ENCODE data around the gene LELP1.
"Not testable (repeated sequence)": the region's sequence is repeated elsewhere in the genome, so short reads cannot be mapped to it uniquely, and the experiment has no call there.

Gene LELP1

GRCh38 chr1:153203130-153203529 lies at the start of gene LELP1:
TSS of gene LELP1 (plus strand) at chr1:153203430. CDS start at chr1:153204708, 1,278 bp downstream.
- Mint-ChIP-seq H3K9me3 (ENCODE audit: low read depth) (no peaks in the 10 kb centered on the region), H3K4me3 (no peak within 1 kb of the TSS), H3K4me1 (ENCODE audit: low read depth) (no peaks in the 10 kb centered on the region), H3K27me3 (peaks cover 33% of the 10 kb centered on the region), H3K27ac (no peak within 1 kb of the TSS), H3K36me3 (no peaks in the 10 kb centered on the region)

- H3K4me3 Mint-ChIP-seq: no peak overlapping the region
- H3K9me3 Mint-ChIP-seq (ENCODE audit: low read depth): no peaks in the 10 kb centered on the region
- H3K4me1 Mint-ChIP-seq (ENCODE audit: low read depth): no peaks in the 10 kb centered on the region
- peaks cover 20% of the 10 kb centered on the region for H3K27me3 Mint-ChIP-seq
- H3K36me3 Mint-ChIP-seq: no peaks in the 10 kb centered on the region
- H3K27ac Mint-ChIP-seq: no peak overlapping the region
Measured at GRCh38 chr1:153155541-153155940, 47.7 kb upstream of the LELP1 start.

DNA sequence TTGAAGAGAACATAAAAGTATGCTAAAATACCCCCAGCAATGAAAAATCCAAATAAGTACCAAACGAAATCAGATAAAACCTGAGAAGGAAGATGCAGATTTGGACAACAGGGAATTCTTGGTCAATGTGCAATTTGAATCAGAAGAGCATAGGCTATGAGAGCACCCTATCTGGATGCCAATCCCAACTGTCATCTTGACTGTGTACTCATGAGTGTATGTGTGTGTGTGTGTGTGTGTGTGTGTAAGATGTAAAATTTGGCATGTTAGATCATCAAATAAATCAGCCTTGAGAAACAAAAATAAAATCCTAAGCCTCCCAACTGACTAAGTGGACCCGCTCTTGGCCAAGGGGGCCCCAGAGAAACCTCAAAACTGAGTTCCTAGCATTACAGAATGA lies 34.5 kb upstream of the LELP1 start:
- Mint-ChIP-seq H3K4me1 (ENCODE audit: low read depth) (no peaks in the 10 kb centered on the region), H3K9me3 (ENCODE audit: low read depth) (no peaks in the 10 kb centered on the region), H3K36me3 (no peaks in the 10 kb centered on the region), H3K27me3 (peaks cover 12% of the 10 kb centered on the region), H3K27ac (no peak overlapping the region), H3K4me3 (no peak overlapping the region)

- Mint-ChIP-seq H3K27ac (no peak overlapping the region), H3K4me1 (ENCODE audit: low read depth) (no peaks in the 10 kb centered on the region), H3K9me3 (ENCODE audit: low read depth) (no peaks in the 10 kb centered on the region), H3K4me3 (no peak overlapping the region), H3K27me3 (peaks cover 6% of the 10 kb centered on the region), H3K36me3 (no peaks in the 10 kb centered on the region)
Measured at GRCh38 chr1:153174624-153175023, 28.6 kb upstream of the LELP1 start.

DNA sequence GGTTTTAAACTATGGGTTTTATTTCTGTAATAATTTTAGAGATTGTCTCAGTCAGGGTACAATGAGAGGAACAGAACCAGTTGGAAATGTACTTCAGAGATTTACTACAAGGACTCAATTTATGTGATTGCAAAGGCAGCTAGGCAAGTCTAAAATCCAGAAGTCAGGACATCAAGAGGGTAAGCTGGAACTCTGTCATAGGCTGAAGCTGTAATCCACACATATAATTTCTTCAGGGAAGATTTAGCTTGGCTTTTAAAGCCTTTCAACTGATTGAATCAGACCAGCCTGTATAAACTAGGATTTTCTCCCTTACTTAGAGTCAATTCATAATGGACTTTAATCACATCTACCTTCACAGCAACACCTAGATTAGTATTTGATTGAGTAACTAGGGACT lies 24.3 kb upstream of the LELP1 start:
- Mint-ChIP-seq H3K27me3 (peaks cover 18% of the 10 kb centered on the region), H3K36me3 (no peaks in the 10 kb centered on the region), H3K27ac (no peak overlapping the region), H3K4me1 (ENCODE audit: low read depth) (no peaks in the 10 kb centered on the region), H3K9me3 (ENCODE audit: low read depth) (no peaks in the 10 kb centered on the region), H3K4me3 (no peak overlapping the region)

- no peak overlapping the region for H3K27ac Mint-ChIP-seq
- H3K9me3 Mint-ChIP-seq (ENCODE audit: low read depth): peaks cover 3% of the 10 kb centered on the region
- H3K4me3 Mint-ChIP-seq: no peak overlapping the region
- peaks cover 23% of the 10 kb centered on the region for H3K27me3 Mint-ChIP-seq
- H3K36me3 Mint-ChIP-seq: no peaks in the 10 kb centered on the region
- no peaks in the 10 kb centered on the region for H3K4me1 Mint-ChIP-seq (ENCODE audit: low read depth)
Measured at GRCh38 chr1:153180556-153180955, 22.7 kb upstream of the LELP1 start.

GRCh38 chr1:153188301-153188700 lies 14.9 kb upstream of the LELP1 start:
- peaks cover 17% of the 10 kb centered on the region for H3K9me3 Mint-ChIP-seq (ENCODE audit: low read depth)
- peaks cover 43% of the 10 kb centered on the region for H3K27me3 Mint-ChIP-seq
- H3K4me3 Mint-ChIP-seq; H3K4me1 Mint-ChIP-seq (ENCODE audit: low read depth); H3K27ac Mint-ChIP-seq; H3K36me3 Mint-ChIP-seq: not testable (repeated sequence)

DNA sequence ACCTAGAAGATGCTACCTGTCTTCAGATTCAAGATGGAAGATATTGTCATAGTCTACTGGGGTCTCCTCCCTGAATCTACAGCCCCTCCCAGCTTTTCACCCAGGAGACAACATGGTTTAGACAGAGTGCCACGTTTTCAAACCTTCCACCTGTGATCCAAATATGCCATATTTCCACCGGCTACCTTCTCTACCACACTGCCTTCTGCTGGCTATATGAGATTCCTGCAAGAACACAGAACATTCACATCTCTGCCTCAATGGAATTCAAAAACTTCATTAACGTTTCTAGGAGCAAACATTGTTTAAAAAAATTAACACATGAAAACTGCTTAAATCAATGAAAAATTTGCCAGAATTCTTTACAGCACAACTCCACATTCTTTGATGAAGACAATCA lies 12.9 kb upstream of the LELP1 start:
- peaks cover 3% of the 10 kb centered on the region for H3K36me3 Mint-ChIP-seq
- peaks cover 16% of the 10 kb centered on the region for H3K9me3 Mint-ChIP-seq (ENCODE audit: low read depth)
- peaks cover 41% of the 10 kb centered on the region for H3K27me3 Mint-ChIP-seq
- no peaks in the 10 kb centered on the region for H3K4me1 Mint-ChIP-seq (ENCODE audit: low read depth)
- no peak overlapping the region for H3K27ac Mint-ChIP-seq
- H3K4me3 Mint-ChIP-seq: no peak overlapping the region

GRCh38 chr1:153192697-153193096 lies 10.5 kb upstream of the LELP1 start:
- no peaks in the 10 kb centered on the region for H3K36me3 Mint-ChIP-seq
- peaks cover 28% of the 10 kb centered on the region for H3K27me3 Mint-ChIP-seq
- no peaks in the 10 kb centered on the region for H3K9me3 Mint-ChIP-seq (ENCODE audit: low read depth)
- H3K4me3 Mint-ChIP-seq: no peak overlapping the region
- no peaks in the 10 kb centered on the region for H3K4me1 Mint-ChIP-seq (ENCODE audit: low read depth)
- H3K27ac Mint-ChIP-seq: no peak overlapping the region

DNA sequence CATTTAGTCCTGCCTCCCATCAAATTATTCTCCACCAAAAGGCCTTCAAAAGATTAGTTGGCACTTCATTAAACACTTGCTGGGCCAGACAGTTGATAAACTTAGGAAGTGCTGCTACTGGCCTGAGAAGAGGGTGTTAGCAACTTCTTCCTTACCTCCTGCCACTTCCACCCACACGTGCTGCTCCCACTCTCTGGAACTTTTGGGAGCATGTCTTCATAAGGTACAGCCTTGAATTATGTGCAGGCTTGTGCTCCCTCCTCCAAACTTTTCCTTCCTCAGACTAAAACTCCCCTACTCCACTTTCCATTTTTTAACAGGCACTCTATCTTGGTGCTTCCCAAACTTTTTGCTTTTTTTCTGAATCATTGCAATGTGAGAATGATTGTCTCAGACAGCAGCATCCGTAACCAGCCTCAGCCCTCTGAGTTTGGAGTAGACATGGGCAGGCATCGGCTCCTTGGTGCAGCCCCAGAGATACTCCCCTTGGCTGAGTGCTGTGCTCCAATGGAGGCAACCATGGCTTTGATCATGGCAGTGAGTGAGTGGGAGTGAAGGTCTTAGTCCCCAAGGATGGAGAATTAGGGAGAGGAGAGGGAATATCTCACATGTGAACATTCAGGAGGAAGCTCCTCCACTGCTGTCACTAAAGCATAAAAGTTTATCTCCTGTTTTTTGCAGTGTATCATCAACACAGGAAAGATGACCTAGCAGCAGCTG lies 8.7 kb upstream of the LELP1 start:
- H3K27me3 Mint-ChIP-seq: peaks cover 40% of the 10 kb centered on the region
- no peaks in the 10 kb centered on the region for H3K4me1 Mint-ChIP-seq (ENCODE audit: low read depth)
- H3K4me3 Mint-ChIP-seq: no peak overlapping the region
- no peak overlapping the region for H3K27ac Mint-ChIP-seq
- no peaks in the 10 kb centered on the region for H3K9me3 Mint-ChIP-seq (ENCODE audit: low read depth)
- H3K36me3 Mint-ChIP-seq: no peaks in the 10 kb centered on the region

DNA sequence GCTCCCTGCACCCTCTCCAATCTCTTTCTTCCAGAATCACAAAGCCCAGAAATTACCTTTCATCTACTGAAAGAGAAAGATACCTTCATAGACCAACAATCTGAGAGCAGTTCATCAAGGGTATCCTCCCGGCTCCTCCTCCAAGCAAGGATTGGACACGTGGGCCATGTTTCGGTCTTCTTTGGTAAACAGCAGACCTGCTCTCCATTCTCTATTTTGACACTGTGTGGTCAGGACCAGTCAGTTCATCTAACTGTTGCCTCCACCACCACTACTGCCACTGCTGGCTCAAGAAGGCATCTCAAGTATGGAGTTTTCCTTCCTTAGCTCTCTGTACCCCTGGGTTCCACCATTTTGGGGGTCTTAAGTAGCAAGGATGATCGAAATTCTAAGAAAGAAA lies 8.0 kb upstream of the LELP1 start:
- Mint-ChIP-seq H3K27ac (no peak overlapping the region), H3K4me1 (ENCODE audit: low read depth) (no peaks in the 10 kb centered on the region), H3K27me3 (peaks cover 36% of the 10 kb centered on the region), H3K4me3 (no peak overlapping the region), H3K9me3 (ENCODE audit: low read depth) (no peaks in the 10 kb centered on the region), H3K36me3 (no peaks in the 10 kb centered on the region)

DNA sequence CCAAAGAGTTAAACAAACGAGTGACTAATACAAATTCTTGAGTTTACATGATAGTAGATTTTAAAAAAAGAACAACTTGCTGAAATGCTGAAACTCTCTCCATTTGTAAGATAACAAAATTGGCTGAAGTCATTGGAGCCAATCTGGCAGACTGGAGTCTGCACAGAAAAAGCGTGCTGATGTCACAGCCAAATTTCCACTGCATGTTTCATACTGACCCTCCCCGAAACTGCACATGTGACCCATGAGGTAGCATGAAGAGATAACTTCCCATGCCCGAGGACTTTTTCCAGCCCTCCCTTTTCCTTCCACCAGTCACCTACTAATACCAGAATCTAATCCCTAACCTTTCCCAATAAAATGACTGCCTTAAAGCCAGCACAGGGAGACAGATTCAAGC lies 1.2 kb upstream of the LELP1 start:
- Mint-ChIP-seq H3K27ac (no peak overlapping the region), H3K4me1 (ENCODE audit: low read depth) (no peaks in the 10 kb centered on the region), H3K4me3 (no peak overlapping the region), H3K9me3 (ENCODE audit: low read depth) (no peaks in the 10 kb centered on the region), H3K36me3 (no peaks in the 10 kb centered on the region), H3K27me3 (peaks cover 29% of the 10 kb centered on the region)

- Mint-ChIP-seq H3K36me3 (no peaks in the 10 kb centered on the region), H3K27ac (no peak overlapping the region), H3K9me3 (ENCODE audit: low read depth) (no peaks in the 10 kb centered on the region), H3K27me3 (peaks cover 21% of the 10 kb centered on the region), H3K4me3 (no peak overlapping the region), H3K4me1 (ENCODE audit: low read depth) (no peaks in the 10 kb centered on the region)
Measured at GRCh38 chr1:153206631-153207030, 3.4 kb downstream of the LELP1 start.

GRCh38 chr1:153210206-153210605 lies 7.0 kb downstream of the LELP1 start:
- Mint-ChIP-seq H3K27ac (no peak overlapping the region), H3K9me3 (ENCODE audit: low read depth) (no peaks in the 10 kb centered on the region), H3K27me3 (peaks cover 13% of the 10 kb centered on the region), H3K4me1 (ENCODE audit: low read depth) (no peaks in the 10 kb centered on the region), H3K4me3 (no peak overlapping the region), H3K36me3 (no peaks in the 10 kb centered on the region)

DNA sequence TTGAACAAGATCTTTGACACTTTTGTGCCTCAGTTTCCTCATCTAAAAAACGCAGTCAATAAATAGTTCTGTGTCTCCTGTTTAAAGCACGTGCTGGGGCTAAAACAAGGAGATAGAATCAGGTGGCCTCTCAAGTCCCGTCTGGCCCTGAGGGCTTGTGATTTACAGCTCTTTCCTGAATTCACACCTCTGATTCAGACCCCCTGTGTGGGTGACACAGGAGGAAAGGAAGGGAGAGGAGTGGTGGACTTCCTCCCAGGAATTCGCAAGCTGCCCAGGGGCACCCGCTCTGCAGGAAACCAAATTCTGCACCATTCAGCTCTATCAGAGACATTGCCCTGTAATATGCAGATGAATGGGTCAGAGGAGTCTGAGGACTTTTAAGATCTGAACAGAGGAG lies 9.0 kb downstream of the LELP1 start:
- H3K27ac Mint-ChIP-seq: no peak overlapping the region
- peaks cover 10% of the 10 kb centered on the region for H3K27me3 Mint-ChIP-seq
- no peak overlapping the region for H3K4me3 Mint-ChIP-seq
- no peaks in the 10 kb centered on the region for H3K4me1 Mint-ChIP-seq (ENCODE audit: low read depth)
- H3K36me3 Mint-ChIP-seq: no peaks in the 10 kb centered on the region
- H3K9me3 Mint-ChIP-seq (ENCODE audit: low read depth): no peaks in the 10 kb centered on the region

DNA sequence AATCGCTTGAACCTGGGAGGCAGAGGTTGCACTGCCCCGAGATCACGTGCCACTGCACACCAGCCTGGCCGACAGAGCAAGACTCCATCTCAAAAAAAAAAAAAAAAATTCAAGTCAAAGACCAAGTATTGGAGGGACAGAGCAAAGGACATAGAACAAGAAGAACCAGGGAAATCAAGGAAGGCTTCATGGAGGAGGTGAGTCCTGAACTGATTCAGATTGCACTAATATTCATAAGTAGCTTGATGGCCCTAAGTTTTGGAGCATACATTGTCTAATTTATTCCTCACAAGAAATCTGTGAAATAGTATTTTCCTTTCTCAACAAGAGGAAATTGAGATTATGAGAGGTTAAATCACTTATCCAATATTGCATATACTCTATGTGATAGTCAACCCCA lies 10.3 kb downstream of the LELP1 start:
- peaks cover 5% of the 10 kb centered on the region for H3K27me3 Mint-ChIP-seq
- H3K27ac Mint-ChIP-seq: no peak overlapping the region
- no peak overlapping the region for H3K4me3 Mint-ChIP-seq
- H3K4me1 Mint-ChIP-seq (ENCODE audit: low read depth): no peaks in the 10 kb centered on the region
- no peaks in the 10 kb centered on the region for H3K9me3 Mint-ChIP-seq (ENCODE audit: low read depth)
- H3K36me3 Mint-ChIP-seq: no peaks in the 10 kb centered on the region
